HG03139 (cell line): Measurements from ENCODE around the gene DPY19L1.
"Not testable (repeated sequence)": the region's sequence is repeated elsewhere in the genome, so short reads cannot be mapped to it uniquely, and the experiment has no call there.

Experiments
- ATAC-seq: cut with Tn5 transposase; IDR thresholded peaks from one replicate; pipeline ENCODE4 v1.9.1; 2021; ENCODE audit not compliant: unreplicated experiment

DPY19L1 gene

DNA sequence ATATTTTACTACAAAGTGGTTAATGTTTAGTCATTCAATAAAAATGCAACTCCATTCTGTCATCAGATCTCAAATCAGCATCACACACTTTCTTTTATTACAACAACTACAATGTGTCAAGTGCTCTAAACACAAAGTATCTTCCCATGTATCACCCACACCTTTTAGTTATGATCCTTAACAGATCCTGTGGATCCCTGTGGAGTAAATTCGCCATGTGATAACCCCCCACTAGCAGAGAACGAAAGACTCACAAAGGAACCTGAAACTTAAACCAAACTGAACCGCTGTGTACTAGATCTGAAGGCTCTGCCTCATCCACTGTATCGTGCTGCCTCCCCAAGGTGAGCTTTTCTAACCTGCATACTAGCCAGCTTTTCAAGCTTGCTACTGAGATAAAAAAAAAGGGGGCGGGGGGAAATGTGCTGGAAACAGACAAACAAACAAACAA is 1.7 kb downstream of the DPY19L1 start:
- no peak for ATAC-seq

DNA sequence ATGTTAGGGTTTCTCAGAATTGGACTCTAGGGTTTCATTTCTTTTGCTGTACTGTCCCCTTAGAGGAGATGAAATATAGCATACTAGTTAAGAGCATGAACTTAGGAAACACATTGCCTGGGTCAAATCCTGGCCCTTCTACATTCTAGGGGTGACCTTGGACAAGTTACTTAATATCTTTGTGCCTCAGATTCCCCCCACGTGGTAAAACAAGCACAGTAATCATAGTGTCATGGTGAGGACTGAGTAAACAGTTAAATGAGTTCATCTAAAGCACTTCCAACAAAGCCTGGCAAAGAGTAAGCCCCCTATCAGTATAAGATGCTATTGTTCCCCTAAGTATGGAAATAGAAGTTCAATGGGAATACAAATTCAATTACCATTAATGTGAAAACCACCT is 5.1 kb downstream of the DPY19L1 start:
- ATAC-seq: no peak

DNA sequence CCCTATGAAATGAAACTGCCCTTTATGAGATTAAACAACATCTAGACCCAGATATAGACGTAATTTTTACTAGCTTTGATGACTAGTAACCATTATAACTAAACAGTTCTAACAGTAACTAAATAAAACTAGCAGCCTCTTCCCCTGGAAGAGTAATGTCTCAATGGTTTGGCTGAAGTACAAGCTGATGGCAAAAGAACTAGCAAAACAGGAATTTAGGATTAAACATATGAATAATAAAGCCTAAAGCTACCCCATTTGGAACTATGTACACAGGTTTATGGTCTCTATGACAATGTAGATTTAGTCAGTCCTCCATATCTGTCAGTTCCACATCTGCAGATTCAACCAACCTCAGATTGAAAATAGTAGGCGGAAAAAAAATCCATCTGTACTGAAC is 6.4 kb downstream of the DPY19L1 start:
- no peak for ATAC-seq

DNA sequence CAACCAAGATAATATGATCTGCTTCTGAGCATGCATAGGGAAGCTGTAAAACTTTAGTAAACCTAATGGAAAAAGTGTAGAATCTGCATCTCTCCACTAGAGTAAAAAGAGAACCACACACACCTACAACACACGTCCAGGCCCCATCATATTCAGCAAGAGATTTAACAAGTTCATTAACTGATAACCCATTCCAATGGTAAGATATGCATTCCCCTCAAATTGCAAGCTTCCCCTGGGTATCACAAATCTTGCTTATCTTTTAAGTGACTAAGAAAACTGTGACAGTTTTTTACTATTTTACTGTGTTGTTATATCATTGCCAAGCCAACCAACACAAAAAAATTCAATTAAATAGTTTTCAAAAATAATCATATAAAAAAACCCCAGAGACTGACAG is 8.0 kb downstream of the DPY19L1 start:
- ATAC-seq: no peak

DNA sequence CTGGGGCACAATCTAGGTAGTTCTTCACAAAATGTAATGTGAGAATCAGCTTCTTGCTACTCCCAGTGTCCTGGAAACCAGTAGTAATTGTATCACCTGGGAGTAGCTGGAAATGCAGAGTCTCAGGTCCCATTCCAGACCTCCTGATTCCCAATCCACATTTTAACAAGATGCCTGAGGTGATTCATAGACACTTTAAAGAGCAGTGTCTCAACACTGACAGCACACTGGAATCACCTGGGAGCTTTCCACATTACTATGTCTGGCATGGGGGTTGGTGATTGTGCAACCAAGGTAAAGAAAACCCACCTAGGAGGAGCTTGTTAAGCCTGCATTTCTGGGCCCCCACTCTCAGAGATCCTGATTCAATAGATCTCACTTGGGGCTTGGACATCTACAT is 11.1 kb downstream of the DPY19L1 start:
- no peak for ATAC-seq

DNA sequence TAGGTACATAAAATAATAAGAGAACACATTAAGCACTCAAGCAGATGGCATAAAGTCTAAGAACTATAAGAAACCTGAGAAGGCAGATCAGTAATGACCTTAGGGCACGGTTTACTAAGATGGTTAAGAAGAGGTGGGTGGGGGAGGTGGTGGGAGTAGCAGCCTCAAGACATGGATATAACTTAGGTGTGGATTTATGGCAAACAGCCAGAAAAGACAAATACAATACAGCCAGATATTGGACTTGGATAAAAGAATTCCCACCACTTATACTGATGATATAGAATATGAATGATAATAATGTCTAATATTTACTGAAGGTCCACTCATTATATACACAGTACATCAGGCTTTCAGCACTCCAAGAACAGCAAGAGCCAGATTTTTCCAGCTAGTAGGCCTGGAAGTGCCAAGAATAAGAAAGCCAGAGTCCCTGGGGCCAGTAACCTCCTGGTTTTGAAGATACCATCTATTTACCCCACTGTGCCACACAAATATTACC is 11.9 kb downstream of the DPY19L1 start:
- no peak for ATAC-seq

DNA sequence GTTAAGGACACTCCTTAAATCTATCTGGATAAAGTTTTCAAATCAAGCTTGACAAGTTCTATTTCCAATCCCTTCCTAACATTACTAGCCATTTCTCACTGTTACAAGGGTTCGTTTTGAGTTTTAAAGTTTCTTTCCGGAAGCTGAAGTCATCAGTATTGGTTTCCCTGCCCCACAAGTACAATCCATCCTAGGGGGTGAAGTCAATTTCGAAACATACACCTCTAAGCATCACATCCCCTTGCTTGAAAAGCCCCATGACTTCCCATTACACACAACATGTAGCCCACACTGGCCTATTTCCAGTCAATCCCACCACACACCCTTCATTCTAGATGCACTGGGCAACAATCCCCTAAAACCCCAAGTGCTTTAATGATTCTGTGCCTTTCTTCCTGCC is 13.0 kb downstream of the DPY19L1 start:
- ATAC-seq: no peak

DNA sequence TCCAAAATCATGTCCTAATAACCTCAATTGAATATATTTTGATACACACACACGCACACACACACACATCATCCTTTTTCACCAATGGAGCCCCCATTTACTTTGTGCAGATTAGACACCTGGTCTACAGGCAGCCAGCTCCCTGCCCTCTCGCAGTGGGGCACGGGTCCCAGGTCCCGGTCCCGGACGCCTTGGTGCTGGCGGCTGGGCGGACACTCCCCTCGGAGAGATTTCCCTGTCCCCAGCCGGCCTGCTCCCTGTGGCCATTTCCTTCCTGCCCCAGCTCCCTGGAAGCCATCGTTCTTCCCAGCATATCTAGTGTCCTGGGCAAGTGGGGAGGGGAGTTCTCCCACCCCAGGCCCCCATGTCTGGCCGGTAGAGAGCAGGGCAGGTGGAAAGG is 14.6 kb downstream of the DPY19L1 start:
- no peak for ATAC-seq

DNA sequence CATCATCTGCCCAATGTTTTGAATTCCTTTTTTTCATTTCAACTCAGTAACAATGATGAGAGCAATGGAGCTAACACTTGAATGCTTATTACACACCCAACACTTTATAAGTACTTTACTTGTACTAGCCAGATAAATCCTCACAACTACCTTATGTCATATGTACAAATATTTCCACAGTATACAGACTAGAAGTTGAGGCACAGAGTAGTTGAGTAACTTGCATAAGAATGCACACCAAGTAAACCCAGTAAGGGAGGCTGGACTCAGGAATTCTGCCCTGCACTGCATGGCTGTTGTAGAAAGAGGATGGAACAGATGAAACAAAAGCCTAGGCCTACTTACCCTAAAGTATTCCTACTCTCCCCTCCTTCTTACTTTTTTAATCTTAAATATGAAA is 15.8 kb downstream of the DPY19L1 start:
- ATAC-seq: no peak

DNA sequence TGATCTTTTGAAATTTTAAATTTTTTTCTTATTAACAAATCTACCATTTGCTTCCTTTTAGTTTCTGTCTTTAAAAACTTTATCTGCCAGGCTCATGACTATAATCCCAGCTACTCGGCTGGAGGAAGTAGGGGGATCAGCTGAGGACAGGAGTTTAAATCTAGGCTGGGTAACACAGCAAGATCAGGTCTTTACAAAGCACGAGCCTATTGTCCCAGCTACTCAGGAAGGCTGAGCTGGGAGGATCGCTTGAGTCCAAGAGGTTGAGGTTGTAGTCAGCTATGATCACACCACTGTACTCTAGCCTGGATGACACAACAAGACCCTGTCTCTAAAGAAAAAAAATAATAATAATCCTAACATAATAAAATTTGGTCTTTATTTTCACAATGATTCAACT is 17.5 kb downstream of the DPY19L1 start:
- no peak for ATAC-seq

DNA sequence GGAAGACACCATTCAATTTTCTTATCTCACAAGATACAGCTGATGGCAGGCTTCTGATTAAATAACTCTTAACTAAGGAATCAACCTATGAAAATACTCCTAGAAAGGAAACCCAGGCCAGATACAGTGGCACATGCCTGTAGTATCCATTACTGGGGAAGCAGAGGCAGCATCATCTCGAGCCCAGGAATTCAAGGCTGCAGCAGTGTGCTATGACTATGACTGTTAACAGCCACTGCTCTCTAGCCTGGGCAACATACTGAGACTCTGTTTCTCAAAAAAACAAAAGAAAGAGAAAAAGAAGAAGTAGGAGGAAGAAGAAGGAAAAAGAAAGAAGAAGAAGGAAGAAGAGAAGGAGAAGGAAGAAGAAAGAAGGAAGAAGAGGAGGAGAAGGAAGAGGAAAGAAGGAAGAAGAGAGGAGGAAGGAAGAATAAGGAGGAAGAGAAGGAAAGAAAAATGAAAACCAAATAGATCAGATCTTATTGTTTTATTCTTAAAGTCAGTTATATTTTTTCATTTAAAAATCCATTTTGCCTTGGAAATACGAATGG is 18.0 kb downstream of the DPY19L1 start:
- ATAC-seq: no peak

DNA sequence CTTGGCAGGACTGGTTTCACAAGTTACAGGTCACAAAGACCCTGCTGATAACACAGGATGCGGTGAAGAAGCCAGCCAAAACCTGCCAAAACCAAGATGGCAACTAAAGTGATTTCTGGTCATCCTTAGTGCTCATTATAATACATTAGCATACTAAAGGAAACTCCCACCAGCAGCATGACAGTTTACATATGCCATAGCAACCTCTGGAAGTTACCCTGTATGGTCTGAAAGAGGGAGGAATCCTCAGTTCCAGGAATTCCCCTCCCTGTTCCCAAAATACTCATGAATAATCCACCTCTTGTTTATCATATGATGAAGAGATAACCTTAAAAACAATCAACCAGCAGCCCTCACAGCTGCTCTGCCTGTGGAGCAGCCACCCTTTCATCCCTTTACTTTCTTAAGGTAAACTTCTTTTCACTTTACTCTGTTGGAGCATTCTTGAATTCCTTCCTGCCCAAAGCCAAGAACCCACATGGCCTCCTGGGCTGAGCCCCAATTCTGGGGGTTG is 21.9 kb downstream of the DPY19L1 start:
- ATAC-seq: no peak

DNA sequence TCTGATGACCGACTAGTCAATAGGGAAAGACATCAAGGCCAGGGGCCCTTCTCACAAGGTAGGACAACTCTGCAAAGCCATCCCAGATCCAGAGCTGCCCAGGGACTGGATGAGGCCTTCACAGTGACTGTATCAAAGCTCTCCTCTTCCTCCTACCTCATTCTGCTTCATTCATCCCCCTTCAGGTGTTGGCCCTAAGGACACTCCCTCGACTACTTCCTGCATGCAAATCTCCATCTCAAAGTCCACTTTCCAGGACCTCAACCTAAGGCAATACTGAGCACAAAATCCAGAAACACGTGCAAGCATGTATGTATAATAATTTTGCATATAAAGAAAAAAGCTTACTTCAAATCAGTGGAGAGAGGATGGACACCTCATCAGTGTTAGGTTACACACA is 25.1 kb downstream of the DPY19L1 start:
- ATAC-seq: no peak

DNA sequence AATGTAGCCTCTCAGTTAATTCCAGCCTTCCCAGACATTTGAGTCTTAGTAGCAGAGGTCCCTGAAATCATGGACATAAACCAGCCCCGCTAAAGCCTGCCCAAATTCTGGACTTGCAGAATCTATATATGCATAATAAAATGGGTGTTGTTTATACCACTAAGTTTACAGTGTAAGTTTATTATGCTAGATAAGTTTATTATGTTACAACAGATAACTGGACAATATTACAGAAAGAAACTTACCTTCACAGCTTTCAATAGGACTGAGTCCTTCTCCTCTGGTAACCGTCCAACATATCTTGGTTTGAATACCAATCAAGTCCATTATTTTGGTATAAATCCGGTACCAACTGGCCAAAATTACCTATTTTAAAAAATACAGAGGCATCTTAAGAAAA is 26.2 kb downstream of the DPY19L1 start:
- ATAC-seq: no peak

DNA sequence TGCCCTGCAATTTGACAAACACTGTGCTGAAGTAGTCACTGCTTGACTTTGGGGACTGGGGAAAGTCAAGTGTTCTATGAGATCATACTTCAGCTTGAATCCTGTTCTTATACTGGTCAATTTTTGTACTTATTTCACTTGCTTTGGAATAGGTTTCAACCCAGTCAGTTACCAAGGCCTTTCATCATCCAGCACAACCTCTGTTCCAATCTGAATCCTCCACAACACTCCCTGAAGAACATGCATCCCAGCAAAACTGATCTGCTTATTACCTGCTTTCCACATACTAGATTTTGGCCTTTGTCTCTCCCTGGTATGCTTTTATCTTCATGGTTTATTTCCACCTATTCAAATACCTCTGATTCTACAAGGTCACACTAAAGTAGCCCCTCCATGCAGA is 29.5 kb downstream of the DPY19L1 start:
- no peak for ATAC-seq

DNA sequence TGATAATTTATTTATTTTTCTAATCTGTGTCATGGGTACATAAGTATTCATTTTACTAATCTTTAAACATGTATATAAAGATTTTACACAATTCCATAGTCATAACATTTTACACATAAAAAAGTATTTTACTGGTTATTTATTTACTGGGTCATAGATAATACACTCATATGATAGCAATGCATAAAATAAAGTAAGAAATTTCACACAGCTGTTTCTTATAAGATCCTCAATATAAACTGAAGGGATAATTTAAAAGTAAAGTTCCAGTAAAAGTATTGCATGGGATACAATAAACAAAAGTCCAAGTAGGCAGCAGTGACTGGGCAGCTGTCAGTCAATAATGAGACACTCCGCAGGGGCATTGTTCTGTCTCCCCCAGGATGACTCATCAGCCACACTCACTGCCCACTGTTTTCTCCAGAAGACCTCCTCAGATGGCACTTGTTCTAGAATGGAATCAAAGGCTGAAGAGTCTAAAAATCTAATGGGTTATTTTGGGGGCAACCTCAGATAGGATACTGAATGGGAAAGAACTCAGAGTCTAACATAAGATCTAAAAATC is 32.7 kb downstream of the DPY19L1 start:
- no peak for ATAC-seq

DNA sequence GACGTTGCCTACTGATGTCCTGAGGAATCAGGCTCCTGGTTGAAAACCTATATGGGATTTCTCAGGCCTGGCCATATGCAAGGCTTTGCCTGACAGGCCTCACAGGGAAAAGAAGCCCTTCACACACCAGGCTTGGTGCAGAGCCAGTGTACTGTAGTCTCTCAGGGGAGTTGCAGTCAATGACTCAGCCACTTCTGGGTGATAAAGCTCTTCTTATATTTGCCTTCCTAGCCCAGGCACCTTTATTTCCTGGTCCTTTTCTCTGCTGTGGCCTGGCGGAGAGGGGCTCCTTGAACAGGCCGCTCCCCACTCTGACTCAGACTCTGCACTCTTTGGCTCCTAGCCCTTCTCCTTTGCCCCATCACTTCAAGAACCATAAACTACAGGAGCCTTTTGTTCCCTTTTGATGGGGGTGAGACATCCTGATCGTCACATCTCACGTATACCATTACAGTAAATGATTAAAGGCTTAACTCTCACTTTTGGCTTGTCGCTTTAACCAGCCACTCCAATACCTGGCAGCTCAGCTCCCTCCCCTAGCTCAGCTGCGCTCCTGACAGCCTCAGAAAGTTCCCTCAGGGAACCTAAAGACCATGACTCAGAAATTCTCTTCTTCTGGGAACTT is 33.5 kb downstream of the DPY19L1 start:
- peak; percentile 47 for ATAC-seq

DNA sequence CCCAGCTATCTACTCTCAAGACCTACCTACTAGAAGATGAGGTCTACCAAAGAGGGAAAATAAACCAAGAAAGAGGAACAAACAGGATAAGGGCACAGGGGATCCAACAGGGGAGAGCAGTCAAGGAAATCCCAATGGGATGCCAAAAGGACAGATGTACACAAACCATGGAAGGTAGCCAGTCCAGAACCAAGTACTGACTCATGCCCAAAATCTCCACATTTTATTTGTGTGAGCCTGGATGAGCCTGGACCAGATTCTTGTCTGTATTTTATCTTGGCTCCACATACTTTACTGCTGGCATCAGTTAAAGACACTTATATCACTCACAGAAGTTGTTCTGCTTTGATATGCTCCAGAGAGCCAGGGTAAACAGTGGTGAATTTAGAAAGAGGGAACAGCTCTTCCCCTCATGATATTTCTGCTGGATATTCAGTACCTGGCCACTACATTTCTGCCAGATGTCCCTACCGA is 34.1 kb downstream of the DPY19L1 start:
- ATAC-seq: not testable (repeated sequence)

DNA sequence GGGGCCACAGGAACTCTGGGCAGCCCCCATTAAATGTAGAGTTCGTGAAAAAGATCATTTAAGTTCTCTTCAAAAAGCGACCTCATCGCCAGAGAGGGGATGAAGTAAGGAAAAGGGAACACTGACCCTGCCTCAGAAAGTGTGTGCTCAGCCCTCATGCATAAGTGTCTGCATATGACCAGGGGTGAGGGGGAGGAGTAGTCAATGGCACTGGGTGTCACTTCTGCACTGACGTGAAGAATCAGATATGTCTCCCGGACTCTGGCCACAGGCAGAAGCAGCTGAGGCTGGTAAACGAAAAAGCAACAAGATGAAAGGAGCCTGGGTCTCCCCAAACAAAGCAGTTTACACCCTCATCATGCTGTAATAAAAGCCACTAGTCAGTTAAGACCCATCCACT is 39.0 kb downstream of the DPY19L1 start:
- ATAC-seq: not testable (repeated sequence)

DNA sequence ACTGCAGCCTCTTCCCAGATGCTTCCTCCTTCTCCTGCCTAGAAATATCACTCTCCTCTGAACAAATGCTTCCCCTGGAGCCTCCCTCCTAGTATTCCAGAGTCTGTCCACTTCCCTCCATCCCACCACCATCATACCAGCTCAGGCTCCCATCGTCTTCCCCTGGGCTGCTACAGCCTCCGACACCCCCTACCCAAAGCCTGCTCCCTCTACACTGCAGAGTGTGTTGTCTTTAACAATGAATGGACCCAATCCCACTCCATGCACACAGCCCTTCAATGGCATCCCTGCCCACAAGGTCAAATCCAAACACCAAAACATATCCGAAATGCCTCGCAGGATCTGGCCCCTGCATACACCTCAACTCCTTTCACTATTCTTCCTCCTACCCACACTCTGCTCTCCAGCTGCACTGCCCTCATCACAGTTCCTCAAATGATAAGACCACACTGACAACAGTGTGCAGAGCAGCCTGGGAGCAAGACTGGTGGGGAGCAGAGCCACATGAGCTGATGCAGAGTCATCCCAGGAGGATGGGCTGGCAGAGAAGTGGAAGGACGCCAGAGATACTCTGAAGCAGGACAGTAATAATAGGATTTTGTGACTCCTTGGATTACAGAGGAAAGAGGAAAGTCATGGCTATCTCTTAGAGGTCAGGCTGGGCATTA is 40.7 kb downstream of the DPY19L1 start:
- peak; percentile 39 for ATAC-seq

DNA sequence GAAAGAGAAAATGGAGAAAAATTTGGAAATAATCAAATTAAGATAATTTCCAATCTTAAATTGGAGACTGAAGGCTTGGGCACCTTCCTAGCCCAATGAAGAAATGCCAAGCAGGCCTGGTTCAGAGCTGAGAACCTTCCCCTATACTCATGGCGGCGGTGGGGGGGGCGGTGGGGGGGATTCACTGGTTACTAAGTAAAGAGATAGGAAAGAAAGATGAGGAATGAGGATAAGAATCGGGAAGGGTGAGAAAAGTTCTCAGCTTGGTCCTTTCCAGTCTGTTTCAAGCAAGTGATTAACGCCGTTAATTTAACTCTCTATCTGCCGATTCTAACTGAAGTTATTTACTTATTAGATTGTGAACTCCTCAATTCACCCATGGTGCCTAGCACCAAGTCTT is 41.5 kb downstream of the DPY19L1 start:
- ATAC-seq: no peak
